ENCODE data around the gene UNC5C. TPM values are rescaled to one million over a fixed set of nuclear protein-coding genes. Genes with fewer than 3 reads are reported as not detected.

Gene UNC5C
- total RNA-seq, 2 experiments from 2014 or later = not detected

DNA sequence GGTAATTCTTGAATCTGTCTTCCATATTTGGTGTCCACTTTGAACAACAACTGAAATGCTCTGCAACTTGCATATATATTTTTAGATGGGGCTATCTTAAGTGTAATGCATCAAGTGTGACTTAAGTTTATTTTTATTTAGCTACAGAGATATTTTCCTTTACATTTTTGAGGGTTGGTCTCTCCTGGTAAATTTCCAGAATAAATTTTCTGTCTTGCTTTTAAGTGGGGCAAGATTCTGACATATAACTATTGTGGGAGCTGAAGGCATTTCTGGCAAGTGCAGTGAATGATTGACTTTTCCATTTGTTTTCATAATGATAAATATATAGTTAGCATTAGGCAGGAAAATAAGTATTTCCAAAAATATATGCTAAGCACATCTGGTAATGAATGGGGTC is 18.8 kb downstream of the UNC5C start:
- Histone ChIP-seq H3K79me2 (ENCODE audit: insufficient read depth, low read depth, low read length) (no peaks in the 10 kb centered on the region), H3K9me3 (ENCODE audit: low read length) (no peaks in the 10 kb centered on the region), H3K4me3 (ENCODE audit: low read depth, low read length, poor library complexity, severe bottlenecking) (no peak overlapping the region), H3K27ac (ENCODE audit: low read depth, low read length, poor library complexity, severe bottlenecking) (no peak overlapping the region), H3K36me3 (ENCODE audit: insufficient read depth, low read length) (no peaks in the 10 kb centered on the region), H3K4me1 (ENCODE audit: insufficient read depth, low read length, poor library complexity, severe bottlenecking) (no peaks in the 10 kb centered on the region), H2AFZ (ENCODE audit: low read length) (no peak overlapping the region), H3K4me2 (ENCODE audit: low read length) (no peak overlapping the region), H4K20me1 (ENCODE audit: insufficient read depth, low read length) (no peaks in the 10 kb centered on the region), H3K9me2 (ENCODE audit: insufficient read depth, low read length) (no peaks in the 10 kb centered on the region)
- CTCF ChIA-PET (ENCODE audit: unreplicated experiment) = no interaction called here
- intact Hi-C loops (cut with micrococcal nuclease; ENCODE audit: unreplicated experiment) = no loop called here
- DNase-seq (ENCODE audit: low spot score) = no peak
- TF ChIP-seq CTCF (conservative IDR thresholded peaks at IDR 0.05; ENCODE audit: low read length) (no peak), EZH2phosphoT487 (IDR thresholded peaks at IDR 0.05; ENCODE audit: borderline replicate concordance, low read depth, low read length) (no peak)
- BruUV-seq (replicated peaks) = no TSS peak
- POLR2A ChIA-PET = no interaction called here

GRCh38 chr4:95528388-95528948 is 20.3 kb downstream of the UNC5C start:
- intact Hi-C loops (cut with micrococcal nuclease; ENCODE audit: unreplicated experiment) = no loop called here
- no peak overlapping the region for H2AFZ ChIP-seq (ENCODE audit: low read length)
- DNase-seq (ENCODE audit: low spot score) = no peak
- no peaks in the 10 kb centered on the region for H3K79me2 ChIP-seq (ENCODE audit: insufficient read depth, low read depth, low read length)
- no peak overlapping the region for H3K4me3 ChIP-seq (ENCODE audit: low read depth, low read length, poor library complexity, severe bottlenecking)
- BruUV-seq (replicated peaks) = no TSS peak
- H3K27ac ChIP-seq (ENCODE audit: low read depth, low read length, poor library complexity, severe bottlenecking) = no peak overlapping the region
- no peaks in the 10 kb centered on the region for H3K36me3 ChIP-seq (ENCODE audit: insufficient read depth, low read length)
- H4K20me1 ChIP-seq (ENCODE audit: insufficient read depth, low read length) = no peaks in the 10 kb centered on the region
- TF ChIP-seq CTCF (conservative IDR thresholded peaks at IDR 0.05; ENCODE audit: low read length) = no peak
- TF ChIP-seq EZH2phosphoT487 (IDR thresholded peaks at IDR 0.05; ENCODE audit: borderline replicate concordance, low read depth, low read length) = no peak
- ChIA-PET POLR2A (interaction anchor here (1.1 kb wide), 1 partner anchor 87 kb away, joined by 3 read pairs; no protein-coding TSS in a partner anchor), CTCF (ENCODE audit: unreplicated experiment) (no interaction called here)
- no peaks in the 10 kb centered on the region for H3K4me1 ChIP-seq (ENCODE audit: insufficient read depth, low read length, poor library complexity, severe bottlenecking)
- no peak overlapping the region for H3K4me2 ChIP-seq (ENCODE audit: low read length)
- no peaks in the 10 kb centered on the region for H3K9me3 ChIP-seq (ENCODE audit: low read length)
- no peaks in the 10 kb centered on the region for H3K9me2 ChIP-seq (ENCODE audit: insufficient read depth, low read length)

GRCh38 chr4:95526075-95526474 is 22.7 kb downstream of the UNC5C start:
- Histone ChIP-seq H4K20me1 (ENCODE audit: insufficient read depth, low read length) (no peaks in the 10 kb centered on the region), H3K36me3 (ENCODE audit: insufficient read depth, low read length) (no peaks in the 10 kb centered on the region), H3K4me2 (ENCODE audit: low read length) (no peak overlapping the region)

More at GRCh38 chr4:95526075-95526474, 22.7 kb downstream of the UNC5C start:
- Histone ChIP-seq H3K4me1 (ENCODE audit: insufficient read depth, low read length, poor library complexity, severe bottlenecking) (no peaks in the 10 kb centered on the region), H3K9me2 (ENCODE audit: insufficient read depth, low read length) (no peaks in the 10 kb centered on the region), H3K9me3 (ENCODE audit: low read length) (no peaks in the 10 kb centered on the region), H3K4me3 (ENCODE audit: low read depth, low read length, poor library complexity, severe bottlenecking) (no peak overlapping the region), H2AFZ (ENCODE audit: low read length) (no peak overlapping the region), H3K27ac (ENCODE audit: low read depth, low read length, poor library complexity, severe bottlenecking) (no peak overlapping the region), H3K79me2 (ENCODE audit: insufficient read depth, low read depth, low read length) (no peaks in the 10 kb centered on the region)
- CTCF ChIA-PET (ENCODE audit: unreplicated experiment) = no interaction called here
- POLR2A ChIA-PET = no interaction called here
- intact Hi-C loops (cut with micrococcal nuclease; ENCODE audit: unreplicated experiment) = no loop called here
- no TSS peak for BruUV-seq (replicated peaks)
- DNase-seq (ENCODE audit: low spot score) = no peak
- TF ChIP-seq CTCF (conservative IDR thresholded peaks at IDR 0.05; ENCODE audit: low read length) (no peak), EZH2phosphoT487 (IDR thresholded peaks at IDR 0.05; ENCODE audit: borderline replicate concordance, low read depth, low read length) (no peak)
